H1 (cell line): Measurements from ENCODE around the gene ENOX2. TPM values are rescaled to one million over a fixed set of nuclear protein-coding genes. Genes with fewer than 3 reads are reported as not detected.

Source experiments
- CTCF ChIA-PET: fragments of 300-600 bp; sonication (Branson Sonifier 250); formaldehyde crosslinking; loops from one replicate; lab custom pipeline; 2021; ENCODE audit not compliant: partially characterized antibody; lab: Charles Lee
- POLR2A ChIA-PET: fragments of 300-600 bp; sonication (Branson Sonifier 250); formaldehyde crosslinking; loops from one replicate; lab custom pipeline; 2021; ENCODE audit warnings: inconsistent platforms; ENCODE audit not compliant: partially characterized antibody; lab: Charles Lee
- DNase-seq, 2 experiments: peaks; one replicate each; pipeline versions ENCODE4 v3.0.0 to v3.0.0-alpha.2; 2010 to 2022; ENCODE audit warnings: low spot score in 2 of 2, low read depth in 1 of 2, mixed read lengths in 1 of 2
- FAIRE-seq: peaks from 2 replicates; lab custom pipeline; 2011; peaks lifted over from hg19 to GRCh38; lab: Jason Lieb, UNC
- H2AFZ ChIP-seq: 2 replicates; pipeline ENCODE4 v1.8.1; 2012; ENCODE audit warnings: low read length, inconsistent platforms
- H2AK5ac ChIP-seq: 2 replicates; pipeline ENCODE4 v1.6.1; 2013; ENCODE audit warnings: low read depth, low read length
- H2BK120ac ChIP-seq: replicated peaks from 2 replicates; pipeline ENCODE3; 2013; ENCODE audit warnings: low read depth, low read length, inconsistent platforms
- H2BK12ac ChIP-seq: 2 replicates; pipeline ENCODE4 v1.6.1; 2013; ENCODE audit warnings: low read depth, low read length
- H2BK15ac ChIP-seq: 2 replicates; pipeline ENCODE4 v1.6.1; 2013; ENCODE audit warnings: low read length
- H2BK20ac ChIP-seq: 2 replicates; pipeline ENCODE4 v1.6.1; 2013; ENCODE audit warnings: low read length
- H2BK5ac ChIP-seq: 2 replicates; pipeline ENCODE4 v1.6.1; 2013; ENCODE audit warnings: low read depth, low read length
- H3K14ac ChIP-seq: 2 replicates; pipeline ENCODE4 v1.6.1; 2013; ENCODE audit warnings: inconsistent platforms; ENCODE audit not compliant: insufficient read length
- H3K18ac ChIP-seq: 2 replicates; pipeline ENCODE4 v1.6.1; 2013; ENCODE audit warnings: low read length; ENCODE audit errors: extremely low read depth
- H3K23ac ChIP-seq: 2 replicates; pipeline ENCODE4 v1.6.1; 2013; ENCODE audit warnings: inconsistent platforms; ENCODE audit not compliant: insufficient read length
- H3K23me2 ChIP-seq: 2 replicates; pipeline ENCODE4 v1.6.1; 2013; ENCODE audit warnings: low read depth, low read length
- H3K27ac ChIP-seq: 2 replicates; pipeline ENCODE4 v1.6.1; 2011; ENCODE audit warnings: low read depth, low read length, inconsistent platforms
- H3K27me3 ChIP-seq, 4 experiments: replicated peaks in 1 of 4; 1 replicate in 1 of 4; 2 replicates in 3 of 4; pipeline versions ENCODE4 v1.6.1 to v1.8.1; 2011 to 2013; ENCODE audit warnings: low read length in 3 of 4, mild to moderate bottlenecking in 3 of 4, inconsistent platforms in 2 of 4, mixed read lengths in 2 of 4, moderate library complexity in 1 of 4; ENCODE audit not compliant: control insufficient read depth in 3 of 4, insufficient read depth in 3 of 4; ENCODE audit errors: extremely low read depth in 1 of 4
- H3K36me3 ChIP-seq, 4 experiments: 2 replicates each; pipeline versions ENCODE4 v1.6.1 to v1.8.1; 2011 to 2013; ENCODE audit warnings: mild to moderate bottlenecking in 4 of 4, low read length in 3 of 4, moderate library complexity in 2 of 4, control low read depth in 1 of 4, inconsistent platforms in 1 of 4; ENCODE audit not compliant: insufficient read depth in 4 of 4, control insufficient read depth in 2 of 4
- H3K4ac ChIP-seq: replicated peaks from 2 replicates; pipeline ENCODE3; 2013; ENCODE audit warnings: low read length, low read depth, mixed read lengths, inconsistent platforms; ENCODE audit not compliant: insufficient read length
- H3K4me1 ChIP-seq, 4 experiments: replicated peaks in 1 of 4; 1 replicate in 1 of 4; 2 replicates in 3 of 4; pipeline versions ENCODE4 v1.6.1 to v1.8.1; 2011 to 2013; ENCODE audit warnings: low read length in 3 of 4, inconsistent platforms in 2 of 4, mixed read lengths in 1 of 4; ENCODE audit not compliant: insufficient read depth in 4 of 4, control insufficient read depth in 3 of 4
- H3K4me2 ChIP-seq, 2 experiments: 2 replicates each; pipeline versions ENCODE4 v1.6.1 to v1.8.1; 2011 to 2013; ENCODE audit warnings: low read depth in 2 of 2, low read length in 2 of 2, control low read depth in 1 of 2, inconsistent platforms in 1 of 2, mild to moderate bottlenecking in 1 of 2; ENCODE audit not compliant: insufficient read depth in 1 of 2
- H3K4me3 ChIP-seq, 4 experiments: fragments of 200-600, 300-600 bp in 1 of 4; sonication (generic), shearing (Covaris generic), sonication (Bioruptor Twin) in 1 of 4; 2 replicates each; pipeline versions ENCODE4 v1.5.1 to v1.8.1; 2011 to 2016; ENCODE audit warnings: low read length in 4 of 4, low read depth in 3 of 4, control low read depth in 2 of 4, inconsistent platforms in 2 of 4, mild to moderate bottlenecking in 2 of 4, mixed read lengths in 1 of 4, moderate library complexity in 1 of 4; ENCODE audit not compliant: insufficient read depth in 2 of 4; ENCODE audit errors: extremely low read depth in 1 of 4
- H3K56ac ChIP-seq: replicated peaks from 2 replicates; pipeline ENCODE3; 2013; ENCODE audit warnings: low read depth, mild to moderate bottlenecking, mixed read lengths, low read length, inconsistent platforms; ENCODE audit not compliant: insufficient read length
- H3K79me1 ChIP-seq: 2 replicates; pipeline ENCODE4 v1.6.1; 2013; ENCODE audit warnings: low read depth, low read length, control low read depth
- H3K79me2 ChIP-seq, 2 experiments: 2 replicates each; pipeline versions ENCODE4 v1.6.1 to v1.8.1; 2012 to 2013; ENCODE audit warnings: low read length in 2 of 2, mild to moderate bottlenecking in 2 of 2, inconsistent platforms in 1 of 2; ENCODE audit not compliant: insufficient read depth in 2 of 2, control insufficient read depth in 1 of 2
- H3K9ac ChIP-seq, 4 experiments: replicated peaks in 1 of 4; 1 replicate in 1 of 4; 2 replicates in 3 of 4; pipeline versions ENCODE4 v1.6.1 to v1.8.1; 2011 to 2013; ENCODE audit warnings: low read depth in 3 of 4, low read length in 3 of 4, control low read depth in 2 of 4, mild to moderate bottlenecking in 2 of 4, moderate library complexity in 2 of 4, inconsistent platforms in 1 of 4; ENCODE audit errors: extremely low read depth in 1 of 4
- H3K9me3 ChIP-seq, 2 experiments: 2 replicates each; pipeline versions ENCODE4 v1.6.1 to v1.8.1; 2012 to 2013; ENCODE audit warnings: mild to moderate bottlenecking in 2 of 2, moderate library complexity in 2 of 2, control low read depth in 1 of 2, inconsistent platforms in 1 of 2, low read depth in 1 of 2, low read length in 1 of 2, mixed read lengths in 1 of 2; ENCODE audit not compliant: insufficient read depth in 2 of 2
- H4K20me1 ChIP-seq, 2 experiments: replicated peaks in 1 of 2; 2 replicates each; pipeline versions ENCODE3 to v1.8.1; 2011 to 2013; ENCODE audit warnings: inconsistent platforms in 2 of 2, low read length in 2 of 2, mild to moderate bottlenecking in 1 of 2; ENCODE audit not compliant: insufficient read depth in 2 of 2, control insufficient read depth in 1 of 2
- H4K5ac ChIP-seq: 2 replicates; pipeline ENCODE4 v1.6.1; 2013; ENCODE audit warnings: low read length, low read depth, mixed read lengths, inconsistent platforms; ENCODE audit not compliant: insufficient read length
- H4K8ac ChIP-seq: 2 replicates; pipeline ENCODE4 v1.8.0; 2013; ENCODE audit warnings: mild to moderate bottlenecking, moderate library complexity, low read length, inconsistent platforms; ENCODE audit not compliant: insufficient read depth; ENCODE audit errors: extremely low read depth
- H4K91ac ChIP-seq: replicated peaks from 2 replicates; pipeline ENCODE3; 2013; ENCODE audit warnings: low read length, mixed read lengths, inconsistent platforms; ENCODE audit not compliant: insufficient read length
- CHD1 ChIP-seq: IDR thresholded peaks from 2 replicates; pipeline ENCODE4 v1.6.1; 2012; ENCODE audit warnings: low read depth, low read length, improper control_type of control experiment
- EP300 ChIP-seq, 2 experiments: IDR thresholded peaks; 1 replicate in 1 of 2; 2 replicates in 1 of 2; pipeline ENCODE4 v1.6.1; 2011 to 2012; ENCODE audit warnings: low read depth in 2 of 2, low read length in 2 of 2, mild to moderate bottlenecking in 2 of 2, borderline replicate concordance in 1 of 2, inconsistent platforms in 1 of 2, moderate library complexity in 1 of 2
- FOSL1 ChIP-seq: IDR thresholded peaks from 2 replicates; pipeline ENCODE4 v1.6.1; 2011; ENCODE audit warnings: mild to moderate bottlenecking, low read depth, low read length, moderate library complexity; ENCODE audit not compliant: insufficient read depth
- SIN3A ChIP-seq, 2 experiments: IDR thresholded peaks in 1 of 2; conservative IDR thresholded peaks in 1 of 2; 2 replicates each; pipeline ENCODE4 v1.6.1; 2011 to 2012; ENCODE audit warnings: low read length in 2 of 2, improper control_type of control experiment in 1 of 2, low read depth in 1 of 2, mild to moderate bottlenecking in 1 of 2
- TCF12 ChIP-seq: IDR thresholded peaks from 2 replicates; pipeline ENCODE4 v1.6.1; 2011; ENCODE audit warnings: low read depth, mild to moderate bottlenecking, low read length
- whole genome bisulfite sequencing, 2 experiments: shearing (Covaris generic) in 1 of 2; methylation state at CpG; one replicate each; pipeline versions ENCODE4 v1.1.6 to v1.1.7; 2013 to 2015; ENCODE audit warnings: low lambda C conversion rate in 2 of 2, mixed read lengths in 2 of 2, inconsistent platforms in 1 of 2, low coverage in 1 of 2, missing lambda C conversion rate in 1 of 2; ENCODE audit not compliant: insufficient replicate concordance in 2 of 2, insufficient coverage in 1 of 2, insufficient read length in 1 of 2; ENCODE audit errors: extremely low coverage in 1 of 2, missing lambda C conversion rate in 1 of 2; 5-methylcytosine and 5-hydroxymethylcytosine counted together
- polyA plus RNA-seq, 7 experiments: library from polyadenylated mRNA; depleted of rRNA in 3 of 7; stranded (reverse) in 5 of 7; unstranded in 2 of 7; fragments of >200 nt in 5 of 7; fragments of 200-250 nt in 2 of 7; gene quantifications; 1 replicate in 5 of 7; 2 replicates in 1 of 7; 4 replicates in 1 of 7; pipeline versions ENCODE4 v1.2.1 to v1.2.3, GENCODE V29; 2011 to 2013; ENCODE audit warnings: missing spikeins in 2 of 7, mixed read lengths in 2 of 7
- total RNA-seq: library from RNA; stranded (reverse); fragmentation: NEBNext Ultra II Directional; extraction: Animal tissue kit (Norgen Biotek cat#: 25700); gene quantifications from 2 replicates; pipeline ENCODE4 v1.2.1, GENCODE V29; 2021

The ENOX2 gene
- total and polyA plus RNA-seq, 2 of the 8 experiments (the other 6 are each of a cell fraction or from before 2014, with no cell fraction given) = 4.5 to 12.3 TPM

- CTCF ChIA-PET = interaction anchor here (0.9 to 1.5 kb wide), 2 partner anchors 48 to 171 kb away, joined by 3 to 4 read pairs; no protein-coding TSS in a partner anchor
- no peaks in the 10 kb centered on the region for H3K9me3 ChIP-seq
- H2BK12ac ChIP-seq = no peak overlapping the region
- H2AK5ac ChIP-seq = no peak overlapping the region
- DNase-seq (no peak), FAIRE-seq (no peak)
- no peak overlapping the region for H3K56ac ChIP-seq
- H2AFZ ChIP-seq = no peak overlapping the region
- H2BK15ac ChIP-seq = no peak overlapping the region
- no peak overlapping the region for H2BK120ac ChIP-seq
- no peak overlapping the region for H3K4me2 ChIP-seq
- H4K20me1 ChIP-seq = no peaks in the 10 kb centered on the region
- H3K27me3 ChIP-seq = no peaks in the 10 kb centered on the region
- no peak overlapping the region for H4K91ac ChIP-seq
- no peak overlapping the region for H3K14ac ChIP-seq
- no peak overlapping the region for H3K23ac ChIP-seq
- no peak overlapping the region for H2BK5ac ChIP-seq
- H4K5ac ChIP-seq = no peak overlapping the region
- H2BK20ac ChIP-seq = no peak overlapping the region
- H3K4ac ChIP-seq = no peak overlapping the region
- H3K4me3 ChIP-seq = no peak overlapping the region
- POLR2A ChIA-PET = no interaction called here
- no peaks in the 10 kb centered on the region for H3K4me1 ChIP-seq
- no peak overlapping the region for H3K18ac ChIP-seq
- H3K79me1 ChIP-seq = no peaks in the 10 kb centered on the region
- no peak for TF ChIP-seq EP300 (IDR thresholded peaks at IDR 0.05; ENCODE audit: borderline replicate concordance in 1 of 2, low read depth in 2 of 2, low read length in 2 of 2)
- TF ChIP-seq CHD1 = no peak
- TF ChIP-seq TCF12 = no peak
- TF ChIP-seq FOSL1 = no peak
- no peak for TF ChIP-seq SIN3A (conservative IDR thresholded peaks at IDR 0.05 in 1 of 2, IDR thresholded peaks at IDR 0.05 in 1 of 2; ENCODE audit: low read depth in 1 of 2, low read length in 2 of 2)
- H4K8ac ChIP-seq = no peak overlapping the region
- no peak overlapping the region for H3K27ac ChIP-seq
- H3K23me2 ChIP-seq = no peaks in the 10 kb centered on the region
- no peaks in the 10 kb centered on the region for H3K36me3 ChIP-seq
- 80% methylated on average over 3 of the region's 3 CpGs; no CpG with 5 or more reads in 1 of the 2 experiments for WGBS, 2 experiments
- no peak overlapping the region for H3K9ac ChIP-seq
- H3K79me2 ChIP-seq = no peaks in the 10 kb centered on the region
Measured at GRCh38 chrX:130746077-130746476, 156.9 kb downstream of the ENOX2 start.
